Measurements from ENCODE around the gene DPF3. TPM values are rescaled to one million over a fixed set of nuclear protein-coding genes. Genes with fewer than 3 reads are reported as not detected.

Gene DPF3
- total RNA-seq, 1 donor from 2014 or later = 3.0 TPM

DNA sequence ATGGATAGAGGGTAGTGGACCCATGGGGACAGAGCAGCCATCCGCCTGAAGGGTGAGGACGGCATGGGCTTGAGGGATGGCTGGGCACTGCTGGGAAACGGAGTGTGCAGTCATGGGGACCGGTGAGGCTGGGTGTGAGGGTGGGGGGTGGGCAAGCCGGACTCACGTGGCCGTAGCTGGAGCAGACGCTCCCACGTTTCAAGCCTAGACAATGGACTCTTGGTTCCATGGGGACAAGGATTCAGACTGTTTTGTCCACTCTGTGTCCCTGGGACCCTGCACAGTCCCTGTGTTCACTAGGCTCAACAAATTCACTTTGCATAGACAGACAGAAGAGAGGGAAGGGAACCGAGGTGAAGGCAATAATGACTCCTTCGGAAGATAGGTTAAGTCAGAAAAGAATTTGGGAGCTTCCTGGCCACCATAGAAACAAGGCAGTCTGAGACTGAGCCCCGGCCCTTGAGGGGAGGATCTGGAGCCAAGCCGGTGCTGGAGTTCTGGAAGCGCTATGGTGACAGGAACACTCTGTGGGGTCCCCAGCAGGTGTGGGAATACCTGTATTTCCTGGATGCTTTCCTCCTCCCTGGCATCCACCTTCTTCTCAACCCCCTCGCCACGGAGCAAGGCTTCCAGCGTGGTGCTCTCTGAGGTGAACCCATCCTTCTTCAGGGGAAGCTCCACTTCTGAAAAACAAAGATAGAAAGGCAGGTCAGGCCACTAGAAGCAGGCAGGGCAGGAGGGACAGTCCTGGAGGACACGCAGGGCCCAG is 162.5 kb downstream of the DPF3 start:
- no peak for DNase-seq (ENCODE audit: low spot score)
- TF ChIP-seq, protein P1, sequence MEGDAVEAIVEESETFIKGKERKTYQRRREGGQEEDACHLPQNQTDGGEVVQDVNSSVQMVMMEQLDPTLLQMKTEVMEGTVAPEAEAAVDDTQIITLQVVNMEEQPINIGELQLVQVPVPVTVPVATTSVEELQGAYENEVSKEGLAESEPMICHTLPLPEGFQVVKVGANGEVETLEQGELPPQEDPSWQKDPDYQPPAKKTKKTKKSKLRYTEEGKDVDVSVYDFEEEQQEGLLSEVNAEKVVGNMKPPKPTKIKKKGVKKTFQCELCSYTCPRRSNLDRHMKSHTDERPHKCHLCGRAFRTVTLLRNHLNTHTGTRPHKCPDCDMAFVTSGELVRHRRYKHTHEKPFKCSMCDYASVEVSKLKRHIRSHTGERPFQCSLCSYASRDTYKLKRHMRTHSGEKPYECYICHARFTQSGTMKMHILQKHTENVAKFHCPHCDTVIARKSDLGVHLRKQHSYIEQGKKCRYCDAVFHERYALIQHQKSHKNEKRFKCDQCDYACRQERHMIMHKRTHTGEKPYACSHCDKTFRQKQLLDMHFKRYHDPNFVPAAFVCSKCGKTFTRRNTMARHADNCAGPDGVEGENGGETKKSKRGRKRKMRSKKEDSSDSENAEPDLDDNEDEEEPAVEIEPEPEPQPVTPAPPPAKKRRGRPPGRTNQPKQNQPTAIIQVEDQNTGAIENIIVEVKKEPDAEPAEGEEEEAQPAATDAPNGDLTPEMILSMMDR (IDR thresholded peaks at IDR 0.05; ENCODE audit: unreplicated experiment) = no peak
- Mint-ChIP-seq H3K4me1 (ENCODE audit: unreplicated experiment) (peaks cover 7% of the 10 kb centered on the region), H3K27me3 (ENCODE audit: unreplicated experiment) (peaks cover 6% of the 10 kb centered on the region), H3K27ac (ENCODE audit: unreplicated experiment) (no peak overlapping the region), H3K4me3 (ENCODE audit: unreplicated experiment) (no peak overlapping the region), H3K9me3 (ENCODE audit: unreplicated experiment) (no peaks in the 10 kb centered on the region), H3K36me3 (ENCODE audit: low read depth, unreplicated experiment) (no peaks in the 10 kb centered on the region)

DNA sequence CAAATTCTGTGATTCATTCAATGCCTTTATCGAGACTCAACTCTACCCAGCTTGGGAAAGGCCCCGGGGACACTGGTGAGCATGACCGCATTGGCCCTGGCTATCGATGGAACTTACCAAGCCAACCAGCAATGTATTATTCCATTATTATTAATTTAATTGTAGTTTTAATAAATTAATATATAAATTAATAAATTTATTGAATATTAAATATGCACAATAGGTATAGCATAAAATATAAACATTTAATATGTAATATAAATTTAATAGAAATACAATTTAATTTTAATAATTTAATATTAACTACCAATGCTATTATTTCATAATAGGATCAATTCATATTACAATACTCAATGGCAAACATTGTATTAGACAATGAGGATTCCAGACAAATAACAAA is 163.4 kb downstream of the DPF3 start:
- TF ChIP-seq, protein P1 (IDR thresholded peaks at IDR 0.05; ENCODE audit: unreplicated experiment) = no peak
- Mint-ChIP-seq H3K27ac (ENCODE audit: unreplicated experiment) (no peak overlapping the region), H3K27me3 (ENCODE audit: unreplicated experiment) (peaks cover 6% of the 10 kb centered on the region), H3K4me3 (ENCODE audit: unreplicated experiment) (no peak overlapping the region), H3K9me3 (ENCODE audit: unreplicated experiment) (no peaks in the 10 kb centered on the region), H3K4me1 (ENCODE audit: unreplicated experiment) (peaks cover 7% of the 10 kb centered on the region), H3K36me3 (ENCODE audit: low read depth, unreplicated experiment) (no peaks in the 10 kb centered on the region)
- DNase-seq (ENCODE audit: low spot score) = no peak

DNA sequence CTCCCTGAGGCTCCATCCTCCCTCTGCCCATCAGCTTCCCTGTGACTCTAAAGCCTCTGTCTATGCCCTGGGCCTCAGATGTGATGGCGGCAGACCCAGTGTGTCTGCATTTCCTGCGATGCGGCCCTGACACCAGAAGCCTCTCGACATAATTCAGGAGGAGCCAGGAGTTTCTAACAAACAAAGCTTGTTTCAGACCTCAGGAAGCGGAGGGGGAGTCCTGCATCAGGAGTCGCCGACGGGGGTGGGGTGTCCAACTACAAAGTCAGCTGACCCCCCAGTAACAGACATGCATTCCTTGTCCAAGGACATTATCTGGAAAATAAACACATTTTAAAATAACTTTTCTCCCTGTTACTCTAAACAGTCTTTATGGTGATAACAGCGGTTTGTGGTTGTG is 167.5 kb downstream of the DPF3 start:
- peaks cover 7% of the 10 kb centered on the region for H3K36me3 Mint-ChIP-seq (ENCODE audit: low read depth, unreplicated experiment)
- H3K27me3 Mint-ChIP-seq (ENCODE audit: unreplicated experiment) = no peaks in the 10 kb centered on the region
- H3K9me3 Mint-ChIP-seq (ENCODE audit: unreplicated experiment) = no peaks in the 10 kb centered on the region
- H3K27ac Mint-ChIP-seq (ENCODE audit: unreplicated experiment) = no peak overlapping the region
- peaks cover 7% of the 10 kb centered on the region for H3K4me1 Mint-ChIP-seq (ENCODE audit: unreplicated experiment)
- TF ChIP-seq, protein P1 (IDR thresholded peaks at IDR 0.05; ENCODE audit: unreplicated experiment) = no peak
- no peak overlapping the region for H3K4me3 Mint-ChIP-seq (ENCODE audit: unreplicated experiment)
- DNase-seq (ENCODE audit: low spot score) = no peak

DNA sequence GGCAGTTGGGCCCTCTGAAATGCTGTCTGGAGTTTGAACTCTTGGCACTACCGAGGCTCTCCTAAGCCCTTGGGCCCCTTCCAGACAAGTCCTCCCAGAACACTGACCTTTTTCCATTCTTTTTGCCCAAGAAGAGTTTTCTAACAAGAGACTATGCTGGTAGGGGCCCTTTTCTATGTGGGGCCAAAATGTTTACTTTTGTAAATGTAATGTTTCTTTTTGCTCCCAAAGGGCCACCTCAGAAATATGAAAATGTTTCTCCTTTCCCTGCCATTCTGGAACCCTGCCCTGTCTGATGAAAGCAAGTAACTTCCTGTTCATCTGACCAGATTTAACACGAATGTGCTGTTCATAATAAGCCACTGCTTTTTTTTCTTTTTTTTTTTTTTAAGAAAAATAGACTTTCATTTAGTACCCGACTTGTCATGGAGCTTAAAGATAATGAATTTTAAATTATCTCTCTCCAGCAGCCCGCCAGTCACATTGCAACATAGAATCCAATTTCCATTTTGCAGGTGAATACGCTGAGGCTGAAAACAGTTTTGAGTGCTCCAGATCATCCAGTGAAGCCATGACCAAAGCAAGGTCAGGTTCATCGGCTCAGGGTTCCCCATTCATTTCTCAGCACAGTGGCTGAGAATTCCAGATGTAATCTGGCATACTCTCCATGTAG is 169.9 kb downstream of the DPF3 start:
- Mint-ChIP-seq H3K4me3 (ENCODE audit: unreplicated experiment) (no peak overlapping the region), H3K4me1 (ENCODE audit: unreplicated experiment) (peaks cover 7% of the 10 kb centered on the region), H3K27me3 (ENCODE audit: unreplicated experiment) (no peaks in the 10 kb centered on the region), H3K9me3 (ENCODE audit: unreplicated experiment) (no peaks in the 10 kb centered on the region), H3K36me3 (ENCODE audit: low read depth, unreplicated experiment) (peaks cover 7% of the 10 kb centered on the region), H3K27ac (ENCODE audit: unreplicated experiment) (no peak overlapping the region)
- DNase-seq (ENCODE audit: low spot score) = no peak
- TF ChIP-seq, protein P1 (IDR thresholded peaks at IDR 0.05; ENCODE audit: unreplicated experiment) = no peak

DNA sequence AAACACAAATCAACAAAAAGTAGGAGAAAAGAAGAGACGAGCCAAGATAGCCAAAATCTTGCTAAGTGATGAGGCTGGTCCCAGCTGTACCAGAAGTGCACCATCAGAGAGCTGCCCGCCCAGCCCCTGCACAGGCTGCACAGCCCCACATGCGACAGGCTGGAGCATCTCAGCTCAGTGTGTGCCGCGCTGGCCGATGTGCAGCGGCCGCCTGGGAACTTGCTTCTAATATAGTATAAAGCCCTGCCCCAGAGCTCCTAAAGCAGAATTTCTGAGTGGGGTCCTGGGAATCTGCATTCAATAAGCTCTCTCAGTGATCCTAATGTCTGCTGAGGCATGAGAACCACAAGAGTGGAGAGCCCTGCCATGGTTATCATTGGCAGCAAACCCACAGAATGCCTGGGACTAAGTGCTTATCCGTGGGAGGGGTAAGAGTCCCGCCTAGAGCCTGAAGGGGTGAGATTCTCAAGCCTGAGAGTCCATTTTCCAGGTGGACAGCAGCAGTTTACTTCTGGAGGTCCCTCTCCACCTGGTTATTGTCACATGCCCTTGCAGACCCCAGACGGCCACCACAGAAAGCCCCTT is 171.6 kb downstream of the DPF3 start:
- no peaks in the 10 kb centered on the region for H3K27me3 Mint-ChIP-seq (ENCODE audit: unreplicated experiment)

More for the DNA sequence above, 171.6 kb downstream of the DPF3 start:
- H3K9me3 Mint-ChIP-seq (ENCODE audit: unreplicated experiment) = no peaks in the 10 kb centered on the region
- TF ChIP-seq, protein P1 (IDR thresholded peaks at IDR 0.05; ENCODE audit: unreplicated experiment) = no peak
- H3K27ac Mint-ChIP-seq (ENCODE audit: unreplicated experiment) = no peak overlapping the region
- peaks cover 7% of the 10 kb centered on the region for H3K4me1 Mint-ChIP-seq (ENCODE audit: unreplicated experiment)
- H3K36me3 Mint-ChIP-seq (ENCODE audit: low read depth, unreplicated experiment) = peaks cover 7% of the 10 kb centered on the region
- no peak overlapping the region for H3K4me3 Mint-ChIP-seq (ENCODE audit: unreplicated experiment)
- DNase-seq (ENCODE audit: low spot score) = no peak

Measured in endothelial cell (in vitro differentiated cells).